Naive thymus-derived CD8-positive, alpha-beta T cell (primary cell): ENCODE measurements around the gene PHC2. TPM values are rescaled to one million over a fixed set of nuclear protein-coding genes. Genes with fewer than 3 reads are reported as not detected.

ENCODE experiments used
- ATAC-seq, 2 donors: fragments of 150-1000 bp; cut with Tn5 transposase in 1 of 2; sonication (Bioruptor Pico), chemical (Tn5 transposase) in 1 of 2; 1 replicate in 1 of 2; 2 replicates in 1 of 2; pipeline ENCODE4 v1.10.0; 2021; ENCODE audit warnings: mild to moderate bottlenecking in 2 of 2, moderate library complexity in 2 of 2
- POLR2A ChIA-PET: fragments of 350-600 bp; sonication (Branson Sonifier 250); formaldehyde crosslinking; loops from one replicate; lab custom pipeline; 2021; ENCODE audit warnings: antibody characterized with exemption; lab: Charles Lee
- DNase-seq, 10 donors: peaks; one replicate each; pipeline versions ENCODE4 v3.0.0 to v3.0.0-alpha.2; 2020 to 2022
- H3K27ac Mint-ChIP-seq, 10 donors: one replicate each; pipeline ENCODE4 v1.8.0; 2020 to 2022; ENCODE audit warnings: mild to moderate bottlenecking in 10 of 10, mixed read lengths in 10 of 10, moderate library complexity in 4 of 10, inconsistent platforms in 1 of 10
- H3K27me3 Mint-ChIP-seq, 5 donors: one replicate each; pipeline ENCODE4 v1.8.0; 2021 to 2022; ENCODE audit warnings: mixed read lengths in 5 of 5
- H3K36me3 Mint-ChIP-seq, 3 donors: one replicate each; pipeline ENCODE4 v1.8.0; 2020 to 2022; ENCODE audit warnings: mixed read lengths in 3 of 3, mild to moderate bottlenecking in 2 of 3, inconsistent platforms in 1 of 3
- H3K4me1 Mint-ChIP-seq, 4 donors: one replicate each; pipeline ENCODE4 v1.8.0; 2021 to 2022; ENCODE audit warnings: mixed read lengths in 4 of 4
- H3K4me3 Mint-ChIP-seq, 10 donors: one replicate each; pipeline ENCODE4 v1.8.0; 2020 to 2022; ENCODE audit warnings: mild to moderate bottlenecking in 10 of 10, mixed read lengths in 10 of 10, moderate library complexity in 6 of 10, inconsistent platforms in 1 of 10
- H3K9me3 Mint-ChIP-seq, 9 donors: one replicate each; pipeline ENCODE4 v1.8.0; 2020 to 2022; ENCODE audit warnings: mixed read lengths in 9 of 9, mild to moderate bottlenecking in 3 of 9, inconsistent platforms in 1 of 9, moderate library complexity in 1 of 9
- polyA plus RNA-seq, 3 donors: library from polyadenylated mRNA; unstranded; fragments of 300-500 nt; fragmentation: Illumina TruSeq; gene quantifications; one replicate each; pipeline ENCODE4 v1.2.3, GENCODE V29; 2021
- total RNA-seq, 8 experiments: library from RNA in 2 of 8; stranded (reverse) in 2 of 8; gene quantifications; one replicate each; pipeline ENCODE4 v1.2.3 and lab custom pipeline; 2021 to 2026

PHC2 gene
- total and polyA plus RNA-seq, 5 experiments from 2014 or later = 11.8 to 38.4 (median 36.3) TPM

DNA sequence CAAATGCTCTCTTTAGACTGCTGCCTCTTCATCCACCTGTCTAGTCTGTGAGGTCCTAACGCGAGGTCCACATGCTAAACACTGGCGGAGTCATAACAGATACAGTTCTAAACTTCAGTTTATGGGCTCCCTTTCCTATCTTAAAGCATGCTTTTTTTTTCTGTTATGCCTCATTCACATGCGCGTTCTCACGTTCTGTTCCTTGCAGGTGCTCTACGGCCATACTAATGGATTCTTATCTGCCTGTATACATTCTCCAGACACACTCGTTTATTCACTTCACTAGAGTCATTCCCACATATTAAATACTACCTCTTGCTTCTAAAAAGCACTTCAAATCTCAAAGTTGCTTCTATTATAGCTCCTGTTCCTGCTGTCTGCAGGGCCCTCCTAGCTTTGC is 38.7 kb downstream of the PHC2 start:
- Mint-ChIP-seq H3K36me3 (no peaks in the 10 kb centered on the region), H3K4me1 (peaks cover 0 to 8% (median 6%) of the 10 kb centered on the region in 4 donors), H3K27ac (no peak overlapping the region), H3K9me3 (no peaks in the 10 kb centered on the region), H3K27me3 (peaks cover 4 to 18% (median 10%) of the 10 kb centered on the region in 5 donors), H3K4me3 (no peak overlapping the region)
- POLR2A ChIA-PET = no interaction called here
- DNase-seq = no peak
- no peak for ATAC-seq

DNA sequence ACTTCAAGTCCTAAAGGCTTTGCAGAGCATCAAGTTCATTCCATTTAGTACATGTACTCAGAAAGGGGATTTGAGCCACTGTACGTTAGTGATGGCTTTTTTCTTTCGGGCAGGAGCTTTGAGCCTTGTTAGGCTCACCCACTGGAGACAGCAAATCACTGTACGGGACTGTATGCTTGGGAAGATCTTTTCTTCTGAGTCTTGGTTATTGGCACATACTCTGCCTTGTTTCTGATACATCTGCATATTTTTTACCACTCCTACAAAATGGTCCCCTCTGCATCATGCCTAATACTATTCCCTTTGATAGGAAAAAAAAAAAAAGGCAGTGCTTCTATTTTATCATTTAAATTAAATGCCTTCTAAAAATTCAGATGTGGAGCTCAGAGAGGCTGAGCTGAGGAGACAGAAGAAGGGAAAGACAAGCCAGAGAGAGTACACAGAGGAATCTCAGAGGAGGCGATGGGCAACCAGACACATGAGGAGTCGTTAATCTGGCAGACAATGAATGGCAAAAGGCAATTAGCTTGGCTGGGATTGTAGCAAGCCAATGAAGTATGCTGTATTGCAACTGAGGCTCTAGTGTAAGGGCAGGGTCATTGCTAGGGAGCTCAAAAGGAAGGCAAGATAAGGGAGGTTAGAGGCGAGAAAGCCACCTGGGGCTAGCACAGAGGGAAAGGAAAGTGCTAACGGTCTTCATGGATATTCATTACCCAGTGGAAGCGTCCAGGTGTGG is 39.4 kb downstream of the PHC2 start:
- H3K27ac Mint-ChIP-seq = no peak overlapping the region
- H3K4me3 Mint-ChIP-seq = no peak overlapping the region
- no peaks in the 10 kb centered on the region for H3K9me3 Mint-ChIP-seq
- no peak for DNase-seq
- H3K36me3 Mint-ChIP-seq = no peaks in the 10 kb centered on the region
- H3K4me1 Mint-ChIP-seq = peaks cover 0 to 3% (median 2%) of the 10 kb centered on the region in 4 donors
- no peak for ATAC-seq
- peaks cover 4 to 18% (median 10%) of the 10 kb centered on the region in 5 donors for H3K27me3 Mint-ChIP-seq
- POLR2A ChIA-PET = no interaction called here

DNA sequence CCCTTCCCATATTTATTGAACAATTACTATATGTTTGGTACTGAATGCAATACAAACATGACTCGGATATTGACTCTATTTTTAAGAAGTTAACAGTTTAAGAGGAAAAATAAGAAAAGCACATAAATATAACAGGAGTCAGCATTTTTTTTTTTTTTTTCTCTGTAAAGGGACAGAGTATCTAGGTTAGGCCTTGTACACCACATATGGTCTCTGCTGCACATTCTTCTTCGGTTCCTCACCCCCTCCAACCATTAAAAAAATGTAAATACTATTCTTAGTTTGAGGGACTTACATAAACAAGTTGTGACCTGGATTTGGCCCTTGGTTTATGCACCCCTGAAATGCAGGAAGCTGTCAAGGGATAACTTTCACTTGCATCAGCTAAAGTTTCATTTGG is 40.4 kb downstream of the PHC2 start:
- ATAC-seq (no peak), DNase-seq (no peak)
- Mint-ChIP-seq H3K9me3 (no peaks in the 10 kb centered on the region), H3K36me3 (no peaks in the 10 kb centered on the region), H3K27me3 (peaks cover 4 to 18% (median 10%) of the 10 kb centered on the region in 5 donors), H3K4me3 (no peak overlapping the region), H3K4me1 (no peaks in the 10 kb centered on the region), H3K27ac (no peak overlapping the region)
- POLR2A ChIA-PET = no interaction called here

DNA sequence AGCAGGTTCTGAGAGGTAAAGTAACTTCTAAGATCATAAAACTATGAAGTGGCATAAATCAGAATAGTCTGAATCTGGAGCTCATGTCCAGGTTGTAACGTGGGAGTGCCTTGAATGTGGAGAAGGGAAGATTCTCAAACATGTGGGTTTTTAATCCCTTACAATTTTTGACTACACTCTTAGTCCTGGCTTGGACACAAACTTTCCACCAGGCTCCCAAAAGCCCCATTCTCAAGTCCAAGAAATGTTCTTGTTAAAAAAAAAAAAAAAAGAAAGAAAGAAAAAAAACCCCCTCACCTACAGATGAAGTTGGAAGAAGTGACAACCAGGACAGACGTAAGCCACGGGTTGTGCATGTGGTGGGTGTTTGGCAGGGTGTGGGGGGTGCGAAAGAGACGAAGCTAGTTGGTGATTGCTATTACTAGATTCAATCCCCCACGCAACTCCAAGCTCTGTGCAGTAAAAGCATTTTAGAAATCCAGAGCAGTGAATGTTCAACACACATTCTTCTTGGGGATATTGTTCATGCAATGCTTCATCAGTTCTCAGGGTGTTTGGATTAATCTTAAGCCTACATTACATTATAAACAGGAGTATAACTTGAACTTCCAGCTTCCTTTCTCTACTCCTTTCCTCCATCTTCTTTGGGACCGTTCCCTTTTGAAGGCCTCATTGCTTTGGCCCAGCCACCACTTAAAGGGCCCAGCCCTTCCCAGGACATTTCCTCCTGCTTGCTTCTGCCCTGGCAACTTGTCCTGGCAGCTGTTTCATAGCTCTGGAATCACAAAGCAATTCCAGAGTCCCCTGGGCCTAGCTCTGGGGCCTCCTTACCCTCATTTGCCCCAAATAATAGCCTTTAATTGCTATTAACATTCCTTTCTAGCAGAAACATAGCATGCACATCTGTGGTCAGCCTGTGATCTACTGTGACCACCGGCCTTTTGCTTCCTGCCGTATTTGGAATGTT is 41.8 kb downstream of the PHC2 start:
- no peaks in the 10 kb centered on the region for H3K9me3 Mint-ChIP-seq
- DNase-seq = no peak
- no peaks in the 10 kb centered on the region for H3K36me3 Mint-ChIP-seq
- no peak overlapping the region for H3K27ac Mint-ChIP-seq
- peaks cover 6 to 31% (median 18%) of the 10 kb centered on the region in 5 donors for H3K27me3 Mint-ChIP-seq
- H3K4me3 Mint-ChIP-seq = no peak overlapping the region
- ATAC-seq = no peak
- POLR2A ChIA-PET = no interaction called here
- peaks cover 0 to 3% (median 0%) of the 10 kb centered on the region in 4 donors for H3K4me1 Mint-ChIP-seq

DNA sequence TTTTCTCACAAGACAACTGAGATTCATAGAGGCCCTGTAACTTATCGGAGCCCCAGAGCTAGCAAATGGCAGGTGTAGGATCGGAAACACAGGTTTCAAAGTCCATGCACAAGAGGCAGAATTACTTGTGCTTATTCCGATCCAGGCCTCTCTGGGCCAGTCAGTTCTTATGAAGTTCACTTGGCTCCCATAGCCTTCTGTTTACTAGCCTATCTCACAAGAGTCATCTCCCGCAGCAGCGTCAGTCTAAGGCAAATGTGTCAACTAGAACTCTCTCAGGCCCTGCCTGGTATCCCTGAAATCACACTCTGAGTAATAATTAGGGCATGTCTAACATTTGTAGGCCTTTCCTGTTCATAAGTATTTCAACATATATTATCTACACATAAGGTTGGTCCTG is 43.3 kb downstream of the PHC2 start:
- peaks cover 7 to 24% (median 19%) of the 10 kb centered on the region in 5 donors for H3K27me3 Mint-ChIP-seq
- DNase-seq (no peak), ATAC-seq (no peak)
- no peaks in the 10 kb centered on the region for H3K36me3 Mint-ChIP-seq
- no peaks in the 10 kb centered on the region for H3K9me3 Mint-ChIP-seq
- POLR2A ChIA-PET = no interaction called here
- H3K27ac Mint-ChIP-seq = no peak overlapping the region
- H3K4me1 Mint-ChIP-seq = peaks cover 0 to 3% (median 0%) of the 10 kb centered on the region in 4 donors
- no peak overlapping the region for H3K4me3 Mint-ChIP-seq

DNA sequence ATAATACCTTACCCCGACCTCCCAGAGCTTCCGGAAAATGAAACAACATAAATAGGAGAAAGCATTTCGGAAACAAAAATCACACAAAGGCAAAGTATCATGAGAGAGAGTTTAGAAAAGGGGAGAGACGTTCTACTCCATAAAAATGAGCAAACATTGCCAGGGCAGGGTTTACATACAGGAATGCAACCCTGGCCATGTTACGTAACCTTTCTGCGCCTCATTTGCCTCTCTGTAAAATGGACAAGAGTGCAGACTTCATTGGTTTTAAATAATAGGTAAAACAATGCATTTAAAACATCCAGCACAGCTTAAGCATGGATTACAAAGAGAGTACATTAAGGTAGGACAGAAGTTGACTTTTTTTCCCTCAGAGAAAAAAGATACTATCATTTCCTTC is 45.6 kb downstream of the PHC2 start:
- Mint-ChIP-seq H3K36me3 (no peaks in the 10 kb centered on the region), H3K4me1 (peaks cover 6 to 16% (median 7%) of the 10 kb centered on the region in 4 donors), H3K4me3 (no peak overlapping the region), H3K9me3 (no peaks in the 10 kb centered on the region), H3K27me3 (peaks cover 8 to 36% (median 27%) of the 10 kb centered on the region in 5 donors), H3K27ac (no peak overlapping the region)
- POLR2A ChIA-PET = no interaction called here
- DNase-seq (no peak), ATAC-seq (no peak)

DNA sequence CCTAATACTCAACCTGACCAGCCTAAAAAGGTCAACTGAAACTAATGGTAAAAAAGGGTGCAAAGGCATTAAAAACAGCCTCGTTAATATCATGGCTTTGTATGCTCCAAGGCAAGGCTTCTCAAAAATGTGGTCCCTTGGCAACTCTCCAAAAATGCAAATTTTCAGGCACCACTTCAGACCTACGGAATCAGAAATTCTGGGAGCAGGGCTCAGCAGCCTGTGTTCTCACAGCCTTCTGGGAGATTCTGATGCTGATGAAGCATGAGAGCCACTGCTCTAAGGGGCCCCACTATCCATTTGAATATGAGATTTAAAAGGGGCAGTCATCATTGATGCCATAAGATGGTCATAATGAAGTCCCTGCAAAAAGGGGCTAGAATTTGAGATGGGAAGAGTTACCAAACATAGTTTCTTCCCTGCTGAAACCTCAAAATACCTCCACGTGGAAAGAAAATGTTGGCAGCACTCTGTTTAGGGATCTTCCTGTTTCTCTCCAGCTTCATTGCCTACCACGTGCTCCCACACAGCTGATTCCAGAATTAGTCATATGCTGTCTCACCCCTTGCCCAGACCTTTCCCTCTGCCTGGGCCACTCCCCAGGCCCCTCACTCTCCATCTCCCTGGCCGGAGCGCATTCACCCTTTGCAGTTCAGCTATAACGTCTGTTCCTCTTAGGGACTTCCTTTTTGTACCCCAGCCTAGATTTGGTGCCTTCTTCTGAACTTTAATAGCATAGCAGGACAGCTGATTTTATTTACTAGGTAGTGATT is 46.7 kb downstream of the PHC2 start:
- peaks cover 8 to 46% (median 35%) of the 10 kb centered on the region in 5 donors for H3K27me3 Mint-ChIP-seq
- no peak for DNase-seq
- H3K4me1 Mint-ChIP-seq = peaks cover 6 to 20% (median 8%) of the 10 kb centered on the region in 4 donors
- no peaks in the 10 kb centered on the region for H3K36me3 Mint-ChIP-seq
- no peaks in the 10 kb centered on the region for H3K9me3 Mint-ChIP-seq
- no peak overlapping the region for H3K4me3 Mint-ChIP-seq
- H3K27ac Mint-ChIP-seq = no peak overlapping the region
- ATAC-seq = no peak
- POLR2A ChIA-PET = no interaction called here

DNA sequence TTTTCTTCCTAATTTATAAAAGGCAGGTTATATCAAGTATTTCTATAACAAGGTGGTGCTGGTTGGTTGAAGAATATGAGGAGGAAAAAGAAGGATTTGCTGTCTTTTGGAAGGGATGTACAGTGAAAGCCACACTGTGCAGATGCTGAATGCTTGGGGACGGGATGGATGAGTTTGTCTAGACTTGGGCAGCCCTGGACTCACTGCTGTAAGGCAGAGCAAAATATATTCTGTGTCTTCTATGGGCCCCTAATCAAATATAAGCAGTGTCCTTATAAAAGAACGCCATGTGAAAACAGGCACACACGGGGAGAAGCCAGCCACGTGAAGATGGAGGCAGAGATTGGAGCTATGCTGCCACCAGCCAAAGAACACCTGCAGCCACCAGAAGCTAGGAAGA is 47.4 kb downstream of the PHC2 start:
- Mint-ChIP-seq H3K9me3 (no peaks in the 10 kb centered on the region), H3K4me1 (peaks cover 6 to 22% (median 8%) of the 10 kb centered on the region in 4 donors), H3K4me3 (no peak overlapping the region), H3K27ac (no peak overlapping the region), H3K27me3 (peaks cover 8 to 46% (median 35%) of the 10 kb centered on the region in 5 donors), H3K36me3 (no peaks in the 10 kb centered on the region)
- POLR2A ChIA-PET = no interaction called here
- DNase-seq (no peak), ATAC-seq (no peak)

DNA sequence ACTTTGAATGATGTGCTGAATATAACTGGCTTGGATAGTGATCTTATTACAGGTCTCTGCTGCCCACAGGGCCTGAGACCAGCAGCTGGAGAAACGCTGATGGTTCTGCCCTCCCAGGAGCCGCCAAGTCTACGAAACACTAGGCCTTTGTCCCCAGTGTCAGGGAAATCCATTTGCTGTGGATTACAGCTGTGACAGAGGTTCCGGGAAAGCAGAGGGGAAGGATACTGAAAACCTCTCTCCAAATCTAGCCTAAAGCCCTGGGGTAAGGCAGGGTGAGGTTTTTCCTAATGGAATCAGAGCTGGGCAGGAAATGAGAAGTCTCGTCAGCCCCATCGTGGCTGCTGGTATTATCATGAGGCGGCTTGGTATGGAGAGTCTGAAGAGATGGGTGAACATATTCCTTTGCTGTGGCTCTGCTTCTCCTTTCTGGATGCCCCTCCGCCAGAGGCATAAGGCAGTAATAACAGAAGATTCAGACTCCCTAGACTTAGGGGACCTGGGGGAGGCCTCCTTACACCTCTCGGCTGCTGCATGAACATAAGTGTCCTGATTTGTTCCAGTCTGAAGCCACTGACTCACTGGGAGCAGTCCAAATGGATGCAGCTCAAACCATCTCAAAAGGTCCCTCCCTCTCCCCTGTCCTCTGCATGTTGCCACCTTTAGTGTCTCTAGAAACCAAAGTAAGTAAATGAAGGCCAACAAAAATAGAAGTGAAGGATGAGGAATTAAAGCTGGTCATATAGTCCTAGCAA is 48.1 kb downstream of the PHC2 start:
- Mint-ChIP-seq H3K27me3 (peaks cover 8 to 46% (median 35%) of the 10 kb centered on the region in 5 donors), H3K36me3 (no peaks in the 10 kb centered on the region), H3K4me3 (no peak overlapping the region), H3K4me1 (peaks cover 6 to 26% (median 8%) of the 10 kb centered on the region in 4 donors), H3K27ac (no peak overlapping the region), H3K9me3 (no peaks in the 10 kb centered on the region)
- POLR2A ChIA-PET = no interaction called here
- DNase-seq (no peak), ATAC-seq (no peak)

DNA sequence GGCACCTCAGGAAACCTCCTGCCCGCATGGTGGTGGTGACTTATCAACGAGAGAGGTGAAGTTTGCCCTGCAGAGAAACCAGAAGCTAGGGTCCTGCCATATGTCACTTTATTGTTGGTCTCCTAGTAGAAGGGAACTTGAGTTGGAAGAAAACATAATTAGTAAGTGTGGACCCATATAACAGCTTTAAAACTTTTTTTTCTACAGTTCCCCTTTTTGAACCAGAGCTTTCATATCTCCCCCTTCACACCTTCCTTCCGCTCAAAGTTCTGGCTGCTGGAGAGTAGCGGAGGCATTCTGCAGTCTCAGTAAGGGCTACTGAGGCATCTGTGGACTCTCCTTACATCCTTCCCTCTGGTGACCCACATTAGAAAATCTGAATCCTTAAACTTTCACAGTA is 48.9 kb downstream of the PHC2 start:
- no peaks in the 10 kb centered on the region for H3K36me3 Mint-ChIP-seq
- H3K9me3 Mint-ChIP-seq = no peaks in the 10 kb centered on the region
- ATAC-seq (no peak), DNase-seq (no peak)
- H3K4me3 Mint-ChIP-seq = no peak overlapping the region
- POLR2A ChIA-PET = no interaction called here
- H3K27ac Mint-ChIP-seq = no peak overlapping the region
- H3K27me3 Mint-ChIP-seq = peaks cover 8 to 46% (median 35%) of the 10 kb centered on the region in 5 donors
- peaks cover 8 to 35% (median 10%) of the 10 kb centered on the region in 4 donors for H3K4me1 Mint-ChIP-seq

DNA sequence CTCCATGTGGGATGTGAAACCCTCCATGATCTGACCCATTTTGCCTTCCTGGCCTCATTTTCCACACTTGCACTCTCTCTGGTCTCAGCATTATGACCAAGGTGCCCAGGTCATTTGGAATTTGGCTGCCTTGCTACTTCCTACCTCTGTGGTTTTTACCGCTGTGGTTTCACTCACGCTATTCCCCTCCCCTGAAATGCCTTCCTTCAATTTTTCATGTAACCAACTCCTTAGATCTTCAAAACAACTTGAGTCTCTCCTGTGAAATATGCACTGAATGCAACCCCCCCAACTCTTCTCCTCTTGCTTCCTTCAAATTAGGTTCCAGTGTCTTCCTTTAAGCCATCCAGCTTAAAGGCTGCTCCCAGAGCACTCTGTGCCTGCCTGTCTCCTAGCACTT is 50.1 kb downstream of the PHC2 start:
- no peaks in the 10 kb centered on the region for H3K9me3 Mint-ChIP-seq
- POLR2A ChIA-PET = no interaction called here
- no peak for ATAC-seq
- H3K36me3 Mint-ChIP-seq = no peaks in the 10 kb centered on the region
- H3K27me3 Mint-ChIP-seq = peaks cover 8 to 46% (median 32%) of the 10 kb centered on the region in 5 donors
- H3K4me3 Mint-ChIP-seq = no peak overlapping the region
- H3K27ac Mint-ChIP-seq = peak overlapping the region in 1 of 10 donors; percentile 57
- peaks cover 11 to 43% (median 14%) of the 10 kb centered on the region in 4 donors for H3K4me1 Mint-ChIP-seq
- DNase-seq = no peak
